ENCODE results near the gene EME1.
"Not testable (repeated sequence)": the region's sequence is repeated elsewhere in the genome, so short reads cannot be mapped to it uniquely, and the experiment has no call there.

The EME1 gene

DNA sequence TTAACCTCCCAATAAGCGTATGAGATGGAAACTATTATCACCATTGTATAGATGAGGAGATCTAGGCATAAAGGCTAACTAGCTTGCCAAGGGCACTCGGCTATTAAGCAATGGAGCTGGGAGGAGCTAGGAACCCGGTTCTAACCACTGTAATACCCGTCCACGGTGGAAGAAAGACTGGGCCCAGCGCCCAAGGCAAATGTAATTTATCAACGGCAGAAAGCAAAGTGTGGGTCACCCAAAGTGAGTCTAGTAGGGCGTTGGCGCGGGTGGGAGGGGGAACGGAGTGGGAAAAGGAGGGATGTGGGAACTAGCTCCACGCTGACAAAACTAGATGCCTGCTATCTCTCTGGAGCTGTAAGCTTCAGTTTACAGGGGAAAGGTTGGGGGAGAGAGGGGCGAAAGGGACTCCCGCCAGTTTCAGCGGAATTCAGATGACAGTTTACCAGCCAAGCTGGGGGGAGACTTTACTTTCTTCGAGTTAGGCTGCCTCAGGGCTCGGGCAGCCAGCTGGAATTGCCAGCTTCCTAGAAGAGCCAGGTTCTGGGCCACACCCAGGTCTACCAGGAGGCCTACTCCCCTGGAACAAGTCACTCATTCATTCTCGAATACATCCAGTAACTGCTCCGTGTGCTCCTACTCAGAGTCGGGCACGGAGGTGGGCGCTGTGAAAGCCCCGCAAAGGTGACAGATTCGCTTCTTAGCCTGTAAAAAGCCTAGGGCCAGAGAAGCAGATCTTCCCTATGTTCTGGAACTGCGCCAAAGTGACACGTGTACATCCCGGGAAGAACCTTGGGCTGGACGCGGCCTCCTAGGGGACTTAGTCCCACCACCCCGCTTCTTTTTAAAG, 23.5 kb downstream of the EME1 start:
- no peak for DNase-seq

DNA sequence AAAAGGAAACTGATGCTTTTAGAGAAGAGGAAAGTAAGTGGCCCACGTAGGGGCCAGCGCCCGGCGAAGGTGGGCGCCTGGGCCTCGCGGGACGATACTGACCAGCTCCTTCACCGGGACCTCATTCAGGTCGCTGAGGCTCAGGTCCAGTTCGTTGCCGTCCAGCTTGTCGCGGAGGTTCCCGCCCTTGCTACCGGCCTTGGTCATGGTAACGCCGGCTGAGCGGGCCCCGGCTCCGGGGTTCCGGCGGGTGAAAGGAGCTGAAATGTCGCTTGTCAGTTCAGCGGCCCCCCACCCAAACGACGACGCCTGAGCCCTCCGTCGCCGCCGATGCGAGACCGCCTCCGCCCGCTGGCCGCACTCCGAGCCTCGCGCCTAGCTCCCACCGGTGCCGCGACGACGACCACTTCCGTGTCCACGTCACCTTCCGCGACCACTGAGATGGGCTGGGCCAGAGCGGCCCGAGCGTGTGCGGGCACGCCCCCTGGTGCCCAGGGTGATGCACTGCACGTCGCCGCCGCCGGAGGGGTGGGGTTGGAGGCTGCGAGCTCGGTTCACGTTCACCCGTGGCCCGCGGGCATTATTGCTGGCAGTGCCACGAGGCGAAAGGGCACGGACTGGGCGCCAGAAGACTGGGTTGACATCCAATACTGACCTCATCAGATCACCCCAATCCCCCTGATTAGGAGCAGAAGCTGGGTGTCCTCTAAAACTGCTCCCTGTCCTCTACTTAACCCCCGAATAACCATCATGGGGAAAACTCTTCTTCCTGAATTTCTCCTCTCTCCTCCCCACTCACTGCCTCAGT, 24.3 kb downstream of the EME1 start, which contains the start of gene LRRC59:
Gene LRRC59, minus strand, starts transcription at position 413 of the 808 bp plus-strand sequence. Its CDS starts 206 bp downstream, at position 207.
- DNase-seq: peak; percentile 91

DNA sequence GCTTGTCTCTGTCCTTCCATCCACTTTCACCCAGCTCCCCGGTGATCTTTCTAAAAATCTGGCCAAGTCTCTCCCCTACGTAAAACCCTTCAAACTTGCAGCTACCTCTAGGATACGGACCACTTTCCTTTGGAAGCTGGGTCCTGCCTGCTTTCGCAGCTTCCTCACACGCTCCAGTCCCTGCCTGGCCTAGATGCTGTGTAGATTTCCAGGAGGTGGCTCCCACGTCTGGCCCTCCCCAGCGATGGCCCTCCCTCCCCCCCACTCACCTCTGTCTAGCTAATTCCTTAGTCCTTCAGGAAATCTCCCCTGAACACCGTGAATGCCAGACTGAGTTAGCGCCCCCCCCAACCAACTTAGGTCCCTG, 24.9 kb downstream of the EME1 start:
- DNase-seq: no peak

DNA sequence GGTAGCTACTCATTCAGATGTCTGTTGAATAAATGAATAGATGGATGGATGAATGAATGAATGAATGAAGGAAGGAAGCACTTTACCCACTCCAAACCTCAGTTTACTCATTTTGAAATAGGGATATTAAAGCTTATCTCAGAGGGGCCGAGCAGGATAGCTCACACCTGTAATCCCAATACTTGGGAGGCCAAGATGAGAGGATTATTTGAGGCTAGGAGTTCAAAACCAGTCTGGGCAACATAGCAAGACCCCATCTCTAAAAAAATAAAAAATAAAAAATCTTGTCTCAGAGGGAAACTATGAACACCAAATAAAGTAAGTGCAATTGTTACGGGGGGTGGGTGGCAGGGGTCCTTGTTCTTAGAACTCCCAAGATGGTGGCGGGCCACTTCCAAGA, 25.6 kb downstream of the EME1 start:
- not testable (repeated sequence) for DNase-seq

DNA sequence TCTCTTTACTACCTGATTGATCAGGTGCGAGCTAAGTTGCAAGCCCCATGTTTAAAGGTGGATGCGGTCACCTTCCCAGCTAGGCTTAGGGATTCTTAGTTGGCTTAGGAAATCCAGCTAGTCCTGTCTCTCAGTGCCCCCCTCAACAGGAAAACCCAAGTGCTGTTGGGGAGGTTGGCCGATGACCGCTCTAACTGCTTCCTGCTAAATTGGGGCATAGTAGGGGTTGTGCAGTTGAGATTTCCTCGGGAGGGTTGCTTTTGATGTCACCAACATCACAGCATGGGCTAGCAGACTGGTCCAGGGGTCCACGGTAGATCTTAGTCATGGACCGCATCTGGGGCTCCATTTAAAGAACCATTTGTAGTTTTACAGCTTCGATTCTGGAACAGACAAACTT, 26.6 kb downstream of the EME1 start:
- DNase-seq: not testable (repeated sequence)

DNA sequence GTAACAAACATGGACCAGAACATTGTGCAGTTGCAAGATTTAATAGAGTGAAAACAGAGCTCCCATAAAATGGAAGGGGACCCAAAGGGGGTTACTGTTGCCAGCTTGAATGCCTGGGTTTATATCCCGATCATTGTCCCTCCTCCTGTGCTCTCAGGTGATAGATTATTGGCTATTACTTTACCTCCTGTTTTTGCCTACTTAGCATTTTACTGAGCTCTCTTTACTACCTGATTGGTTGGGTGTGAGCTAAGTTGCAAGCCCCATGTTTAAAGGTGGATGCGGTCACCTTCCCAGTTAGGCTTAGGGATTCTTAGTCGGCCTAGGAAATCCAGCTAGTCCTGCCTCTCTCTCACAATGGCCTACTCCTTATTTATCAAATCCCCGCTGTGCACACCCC, 32.3 kb downstream of the EME1 start:
- not testable (repeated sequence) for DNase-seq

DNA sequence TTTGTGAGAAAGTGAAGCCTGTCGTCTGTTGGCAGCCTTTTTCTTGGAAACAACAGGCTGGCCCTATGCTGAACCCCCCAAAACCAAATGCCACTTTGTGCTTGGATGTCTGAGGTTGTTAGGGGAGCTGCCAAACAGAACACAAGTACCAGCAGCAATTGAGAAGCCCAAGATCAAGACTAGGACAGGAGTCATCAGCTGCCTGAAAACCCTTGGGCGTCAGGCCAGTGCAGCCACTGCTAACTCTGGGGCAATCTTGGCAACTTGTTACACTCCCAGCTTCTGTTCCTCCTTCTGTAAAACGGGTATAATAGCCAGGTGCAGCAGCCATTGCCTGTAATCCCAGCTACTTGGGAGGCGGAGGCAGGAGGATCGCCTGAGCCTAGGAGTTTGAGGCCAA, 33.5 kb downstream of the EME1 start:
- no peak for DNase-seq

DNA sequence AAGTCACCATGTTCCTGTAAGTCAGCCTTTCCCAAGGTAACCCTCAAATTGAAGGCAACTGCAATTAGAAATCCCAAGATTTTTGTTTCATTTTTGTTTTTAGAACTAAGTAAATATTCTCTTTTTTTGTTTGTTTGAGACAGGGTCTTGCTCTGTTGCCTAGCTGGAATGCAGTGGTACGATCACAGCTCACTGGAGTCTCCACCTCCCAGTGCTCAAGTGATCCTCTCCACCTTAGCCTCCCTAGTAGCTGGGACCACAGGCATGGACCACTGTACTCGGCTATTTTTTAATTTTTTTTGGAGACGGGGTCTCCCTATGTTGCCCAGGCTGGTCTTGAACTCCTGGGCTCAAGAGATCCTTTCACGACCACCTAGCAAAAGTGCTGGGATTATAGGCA, 34.9 kb downstream of the EME1 start:
- no peak for DNase-seq

DNA sequence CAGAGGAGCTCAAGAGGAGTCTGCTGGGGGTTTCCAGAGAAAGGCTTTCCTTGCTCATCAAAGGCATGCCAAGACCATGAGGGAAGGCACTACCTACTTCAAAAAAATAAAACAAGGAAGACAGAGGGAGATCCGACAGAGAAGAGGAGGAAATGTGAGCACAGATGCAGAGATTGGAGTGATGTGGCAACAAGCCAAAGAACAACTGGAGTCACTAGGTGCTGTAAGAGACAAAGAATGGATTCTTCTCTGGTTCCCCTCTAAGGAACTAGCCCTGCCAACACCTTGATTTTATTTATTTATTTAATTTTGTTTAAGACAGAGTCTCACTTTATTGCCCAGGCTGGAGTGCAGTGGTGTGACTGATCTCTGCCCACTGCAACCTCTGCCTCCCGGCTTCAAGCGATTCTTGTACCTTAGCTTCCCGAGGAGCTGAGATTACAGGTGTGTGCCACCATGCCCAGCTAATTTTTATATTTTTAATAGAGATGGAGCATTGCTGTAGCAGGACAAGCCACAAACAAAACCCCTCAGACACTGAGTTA, 39.2 kb downstream of the EME1 start:
- DNase-seq: no peak

DNA sequence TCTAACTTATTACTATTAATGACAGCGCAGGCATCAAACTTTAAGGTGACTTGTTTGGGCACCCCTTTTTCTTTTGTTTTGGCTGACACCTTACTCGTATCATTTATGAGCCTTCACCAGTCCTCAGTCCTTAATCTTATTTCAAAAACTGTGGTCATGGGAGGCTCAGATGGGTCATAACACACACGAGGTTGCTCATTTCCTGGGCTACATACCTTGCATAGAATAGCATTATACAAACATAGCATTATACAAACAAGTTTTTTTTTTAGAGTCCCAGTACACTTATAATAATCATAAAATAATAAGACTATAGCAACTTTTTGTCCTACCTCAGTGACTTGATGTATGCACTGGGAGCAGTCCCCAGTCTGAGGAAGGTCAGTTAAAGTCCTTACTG, 41.8 kb downstream of the EME1 start:
- DNase-seq: no peak

DNA sequence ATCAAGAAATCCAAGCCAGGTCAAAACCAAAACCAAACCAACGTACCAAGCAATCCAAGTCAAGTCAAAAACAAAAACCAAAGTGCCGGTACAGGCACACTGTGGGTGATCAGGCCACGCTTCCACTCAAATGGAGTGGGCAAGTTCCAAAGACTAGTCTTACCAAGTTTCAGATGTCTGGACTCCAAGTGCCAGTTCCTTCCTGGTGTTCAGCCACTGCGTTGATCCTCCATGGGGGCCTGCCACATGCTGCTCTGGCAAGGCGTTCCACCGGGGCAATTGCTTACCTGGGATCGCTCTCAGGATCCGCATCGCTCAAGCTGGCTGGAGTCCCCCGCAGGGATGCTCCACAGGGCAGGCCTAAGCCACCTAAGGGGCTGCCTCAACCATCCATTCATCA, 46.5 kb downstream of the EME1 start:
- DNase-seq: not testable (repeated sequence)

DNA sequence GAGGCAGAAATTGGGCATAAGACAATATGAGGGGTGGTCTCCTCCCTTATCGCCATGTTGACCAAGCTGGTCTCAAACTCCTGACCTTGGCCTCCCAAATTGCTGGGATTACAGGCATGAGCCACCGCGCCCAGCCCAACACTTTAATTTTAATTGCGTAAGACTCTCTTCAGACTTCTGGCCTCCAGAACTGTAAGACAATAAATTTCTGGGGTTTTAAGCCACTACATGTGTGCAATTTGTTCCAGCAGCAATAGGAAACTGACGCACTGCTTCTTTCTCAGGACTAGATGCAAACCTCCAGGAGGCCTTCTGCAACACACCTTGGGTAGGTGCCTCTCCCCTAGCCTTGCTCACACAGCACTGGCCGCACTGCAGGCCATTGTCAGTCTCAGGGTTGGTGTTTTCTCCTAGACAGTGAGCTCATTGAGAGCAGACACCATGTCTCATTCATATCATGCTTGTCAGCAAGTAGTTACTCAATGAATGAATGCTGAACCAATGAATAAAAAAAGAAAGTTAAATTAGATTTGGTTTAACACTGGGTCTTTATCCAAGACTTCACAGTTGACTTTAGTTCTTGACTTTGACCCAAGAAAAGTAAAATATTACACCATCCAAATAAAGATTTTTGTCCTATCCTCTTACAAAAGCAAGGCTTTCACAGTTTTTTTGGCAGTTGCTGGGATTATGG, 47.5 kb downstream of the EME1 start:
- DNase-seq: no peak

DNA sequence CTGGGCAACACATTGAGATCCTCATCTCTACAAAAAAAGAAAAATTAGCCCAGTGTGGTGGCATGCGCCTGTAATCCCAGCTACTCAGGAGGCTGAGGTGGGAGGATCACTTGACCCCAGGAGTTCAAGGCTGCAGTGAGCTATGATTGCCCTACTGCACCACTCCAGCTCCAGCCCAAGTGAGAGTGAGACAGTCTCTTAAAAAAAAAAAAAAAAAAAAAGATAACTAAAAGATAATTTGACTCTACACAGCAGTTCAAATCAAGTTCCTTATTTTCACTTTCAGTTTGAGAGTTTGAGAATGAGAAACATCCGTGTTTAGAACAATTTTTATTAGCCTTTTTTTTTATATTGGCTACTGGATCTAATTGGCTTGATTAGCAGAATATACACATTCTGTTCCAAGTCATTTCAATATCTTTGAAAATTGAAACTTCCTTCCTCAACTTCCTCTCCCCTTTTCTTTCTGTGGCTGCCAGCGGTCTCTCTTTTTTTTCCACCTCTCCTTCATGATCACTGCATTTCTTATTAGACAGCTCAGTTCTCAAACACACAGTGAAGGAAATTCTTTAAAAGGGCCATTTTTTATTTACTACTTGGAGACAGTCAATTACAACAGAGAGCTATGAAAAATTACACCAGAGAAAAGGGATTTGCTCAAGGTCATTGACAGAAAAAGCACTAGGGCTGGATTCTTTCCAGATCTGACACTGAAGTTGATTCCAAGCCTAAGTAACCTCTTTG, 48.5 kb downstream of the EME1 start:
- no peak for DNase-seq

DNA sequence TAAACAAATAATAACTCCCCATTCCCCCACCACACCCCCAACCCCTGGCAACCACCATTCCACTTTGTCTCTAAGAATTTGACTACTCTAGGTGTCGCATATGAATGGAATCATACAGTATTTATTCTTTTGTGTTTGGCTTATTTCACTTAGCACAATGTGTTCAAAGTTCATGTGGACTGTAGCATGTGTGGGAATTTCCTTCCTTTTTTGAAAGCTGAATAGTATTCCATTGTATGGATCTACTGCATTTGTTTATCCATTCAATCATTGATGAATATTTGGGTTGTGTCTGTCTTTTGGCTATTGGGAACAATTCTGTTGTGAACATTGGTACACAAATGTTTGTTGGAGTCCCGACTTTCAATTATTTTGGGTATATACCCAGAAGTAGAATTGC, 49.7 kb downstream of the EME1 start:
- no peak for DNase-seq

DNA sequence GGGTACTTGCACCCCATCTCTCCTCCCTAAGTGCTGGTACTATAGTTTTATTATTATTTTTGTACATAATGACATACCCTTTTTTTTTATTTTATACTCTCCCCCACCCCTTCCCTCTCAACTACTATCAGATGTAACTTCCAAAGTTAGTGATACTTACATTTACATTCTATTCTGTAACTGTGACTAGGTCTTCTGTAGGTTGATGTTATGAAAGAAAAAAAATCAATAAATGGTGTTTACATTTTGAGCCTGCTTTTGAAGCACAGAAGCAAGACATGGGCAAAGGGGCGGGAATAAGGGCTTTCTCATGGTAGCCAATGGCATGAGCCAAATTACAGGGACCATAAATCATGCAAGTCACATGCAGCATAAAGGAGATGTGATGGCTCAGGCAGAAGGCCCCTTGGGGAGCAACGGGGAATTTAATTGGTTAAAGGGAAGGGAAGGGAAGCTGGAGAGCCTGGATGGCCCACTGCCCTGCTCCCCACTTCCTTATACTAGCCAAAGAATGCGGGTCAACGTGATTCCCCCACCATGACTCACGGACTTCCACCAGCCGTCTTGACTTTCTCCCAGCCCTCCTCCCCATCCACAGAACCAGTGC, 50.6 kb downstream of the EME1 start:
- DNase-seq: no peak

DNA sequence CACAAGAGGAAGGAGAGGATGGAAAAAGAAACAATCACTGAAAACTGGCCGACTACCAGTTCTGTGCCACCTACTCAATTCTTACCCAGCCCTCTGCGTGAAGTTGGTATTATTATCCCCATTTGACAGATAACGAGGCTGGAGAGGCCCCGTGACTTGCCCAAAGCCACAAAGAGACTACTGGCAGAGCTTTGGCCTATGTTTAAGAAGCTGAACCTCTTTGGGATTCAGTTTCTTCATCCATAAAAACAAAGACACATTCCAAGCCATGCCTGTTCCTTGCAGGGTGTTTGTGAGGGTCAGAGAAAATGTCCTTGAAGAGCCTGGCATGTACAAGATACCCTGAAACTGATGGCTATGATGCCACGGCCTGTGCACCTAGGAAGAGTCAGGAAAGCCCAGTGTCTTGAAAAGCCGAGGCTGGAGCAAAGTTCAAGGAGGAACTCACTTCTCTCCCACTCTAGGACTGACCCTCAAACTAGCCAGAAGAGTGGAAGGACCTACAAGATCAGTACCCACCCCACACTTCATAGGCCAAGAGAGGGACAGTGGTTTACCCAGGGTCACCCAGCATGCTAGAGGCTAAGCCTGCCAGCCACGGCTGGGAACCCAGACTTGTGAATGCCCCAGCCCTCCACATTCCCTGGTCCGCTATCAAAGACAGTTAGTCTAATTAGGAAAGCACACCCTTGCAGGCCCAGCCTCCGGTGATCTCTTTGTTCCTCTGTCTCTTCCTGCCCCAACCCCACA, 51.4 kb downstream of the EME1 start:
- DNase-seq: no peak

DNA sequence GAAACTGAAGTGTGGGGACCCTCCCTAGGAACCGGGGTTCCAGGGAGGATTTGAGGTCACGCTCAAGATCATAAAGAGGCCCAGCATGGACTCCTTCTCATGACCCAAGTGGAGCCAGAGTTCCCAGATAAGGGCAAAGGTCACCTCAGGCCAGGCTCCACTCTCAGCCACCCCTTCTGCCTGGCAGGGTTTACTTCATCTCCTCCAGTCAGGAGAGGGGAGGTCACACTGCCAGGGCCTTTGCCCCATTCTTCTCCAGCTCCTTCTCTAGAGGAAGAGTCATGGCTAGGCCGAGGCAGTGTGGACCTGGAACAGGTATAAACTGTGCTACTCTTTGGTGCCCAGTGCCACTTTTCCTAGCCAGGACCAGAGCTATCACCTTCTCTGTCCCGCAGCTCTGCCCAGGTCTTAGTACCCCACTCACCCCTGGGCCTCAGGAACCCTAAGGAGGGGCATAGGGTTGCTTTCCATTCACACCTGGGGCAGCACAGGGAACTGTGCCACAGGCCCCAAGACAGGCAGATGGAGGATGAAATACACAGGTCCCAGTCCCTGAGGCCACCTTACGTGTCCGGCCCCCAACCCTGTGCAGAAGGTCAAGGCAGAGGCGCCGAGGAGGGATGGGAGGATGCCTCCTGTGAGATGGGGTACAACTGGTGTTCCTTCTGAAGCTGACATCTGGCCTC, 52.1 kb downstream of the EME1 start:
- no peak for DNase-seq

DNA sequence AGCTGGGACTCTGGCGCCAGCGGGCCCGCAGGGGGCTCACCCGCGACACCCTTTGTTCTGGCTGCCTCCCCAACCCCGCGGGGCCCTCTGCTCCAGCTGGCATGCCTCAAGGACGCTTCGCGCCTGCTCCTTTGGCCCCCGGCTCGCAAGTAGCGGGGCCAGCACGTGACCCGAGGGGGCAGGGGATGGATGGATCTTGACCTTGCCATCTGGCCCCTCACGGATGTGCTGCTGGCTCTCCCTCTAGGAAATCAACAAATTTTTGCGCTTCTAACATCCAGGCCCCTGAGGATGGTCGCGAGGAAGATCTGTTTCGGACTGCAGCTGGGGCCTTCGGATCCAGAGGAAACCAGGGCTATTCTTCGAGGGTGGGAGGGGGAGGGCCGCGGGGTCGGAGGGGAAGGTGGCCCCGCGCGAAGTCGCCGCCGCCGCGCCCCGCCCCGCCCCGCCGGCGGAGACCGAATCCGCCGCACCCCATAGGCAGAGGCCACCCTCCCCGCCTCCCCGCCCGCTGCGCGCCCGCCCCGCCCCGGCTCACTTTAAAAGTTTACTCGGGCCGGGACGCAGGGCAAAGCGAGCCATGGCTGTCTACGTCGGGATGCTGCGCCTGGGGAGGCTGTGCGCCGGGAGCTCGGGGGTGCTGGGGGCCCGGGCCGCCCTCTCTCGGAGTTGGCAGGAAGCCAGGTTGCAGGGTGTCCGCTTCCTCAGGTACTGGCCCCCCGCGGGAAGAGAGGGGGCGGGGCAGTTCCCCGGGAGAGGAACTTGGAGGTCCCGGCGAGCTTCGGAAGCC, 52.8 kb downstream of the EME1 start, which contains the start of gene ACSF2:
Gene ACSF2, plus strand, starts transcription at position 537 of the 790 bp plus-strand sequence. Its CDS starts 44 bp downstream, at position 581.
- peak; percentile 57 for DNase-seq

DNA sequence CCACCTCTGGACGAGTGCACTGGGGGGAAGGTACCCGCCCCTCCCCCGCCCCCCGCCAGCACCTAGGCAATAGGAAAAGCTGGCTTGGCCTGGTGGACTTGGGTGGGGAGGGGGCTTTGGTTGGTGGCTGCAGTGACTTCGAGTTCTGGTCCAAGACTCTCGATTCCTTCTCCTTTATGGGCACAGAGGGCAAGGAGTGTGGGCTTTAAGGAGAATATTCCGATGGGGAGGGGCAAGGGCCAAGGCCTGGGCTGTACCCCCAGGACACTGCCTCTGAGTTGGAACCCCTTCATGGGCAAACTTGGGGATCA, 53.4 kb downstream of the EME1 start:
- DNase-seq: no peak

Measured in activated effector memory CD4-positive, alpha-beta T cell treated with Interleukin-2 at 50 U/mL for 16 hours (primary cell).